Measurements from ENCODE around the gene HMG20A.

DNA sequence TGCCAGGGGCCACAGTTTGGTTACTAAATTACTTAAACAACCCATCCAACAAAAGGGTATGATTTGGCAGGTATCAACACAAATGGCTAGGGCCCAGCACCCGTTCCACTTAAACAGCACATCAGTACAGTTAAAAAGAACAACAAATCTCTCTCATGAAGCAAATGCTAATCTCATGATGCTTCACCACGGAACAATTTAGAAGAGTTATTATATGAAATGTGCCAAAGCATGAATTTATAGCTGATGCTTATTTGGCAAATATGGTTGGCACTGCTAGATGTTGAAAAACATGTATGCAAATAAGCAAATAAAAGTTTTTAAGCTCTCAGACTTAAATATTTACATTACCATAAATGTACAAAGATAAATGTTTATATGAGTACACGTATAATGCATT is 3.1 kb upstream of the HMG20A start:
- TF ChIP-seq, protein P1, sequence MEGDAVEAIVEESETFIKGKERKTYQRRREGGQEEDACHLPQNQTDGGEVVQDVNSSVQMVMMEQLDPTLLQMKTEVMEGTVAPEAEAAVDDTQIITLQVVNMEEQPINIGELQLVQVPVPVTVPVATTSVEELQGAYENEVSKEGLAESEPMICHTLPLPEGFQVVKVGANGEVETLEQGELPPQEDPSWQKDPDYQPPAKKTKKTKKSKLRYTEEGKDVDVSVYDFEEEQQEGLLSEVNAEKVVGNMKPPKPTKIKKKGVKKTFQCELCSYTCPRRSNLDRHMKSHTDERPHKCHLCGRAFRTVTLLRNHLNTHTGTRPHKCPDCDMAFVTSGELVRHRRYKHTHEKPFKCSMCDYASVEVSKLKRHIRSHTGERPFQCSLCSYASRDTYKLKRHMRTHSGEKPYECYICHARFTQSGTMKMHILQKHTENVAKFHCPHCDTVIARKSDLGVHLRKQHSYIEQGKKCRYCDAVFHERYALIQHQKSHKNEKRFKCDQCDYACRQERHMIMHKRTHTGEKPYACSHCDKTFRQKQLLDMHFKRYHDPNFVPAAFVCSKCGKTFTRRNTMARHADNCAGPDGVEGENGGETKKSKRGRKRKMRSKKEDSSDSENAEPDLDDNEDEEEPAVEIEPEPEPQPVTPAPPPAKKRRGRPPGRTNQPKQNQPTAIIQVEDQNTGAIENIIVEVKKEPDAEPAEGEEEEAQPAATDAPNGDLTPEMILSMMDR (IDR thresholded peaks at IDR 0.05), result no peak
- TF ChIP-seq, protein P2, sequence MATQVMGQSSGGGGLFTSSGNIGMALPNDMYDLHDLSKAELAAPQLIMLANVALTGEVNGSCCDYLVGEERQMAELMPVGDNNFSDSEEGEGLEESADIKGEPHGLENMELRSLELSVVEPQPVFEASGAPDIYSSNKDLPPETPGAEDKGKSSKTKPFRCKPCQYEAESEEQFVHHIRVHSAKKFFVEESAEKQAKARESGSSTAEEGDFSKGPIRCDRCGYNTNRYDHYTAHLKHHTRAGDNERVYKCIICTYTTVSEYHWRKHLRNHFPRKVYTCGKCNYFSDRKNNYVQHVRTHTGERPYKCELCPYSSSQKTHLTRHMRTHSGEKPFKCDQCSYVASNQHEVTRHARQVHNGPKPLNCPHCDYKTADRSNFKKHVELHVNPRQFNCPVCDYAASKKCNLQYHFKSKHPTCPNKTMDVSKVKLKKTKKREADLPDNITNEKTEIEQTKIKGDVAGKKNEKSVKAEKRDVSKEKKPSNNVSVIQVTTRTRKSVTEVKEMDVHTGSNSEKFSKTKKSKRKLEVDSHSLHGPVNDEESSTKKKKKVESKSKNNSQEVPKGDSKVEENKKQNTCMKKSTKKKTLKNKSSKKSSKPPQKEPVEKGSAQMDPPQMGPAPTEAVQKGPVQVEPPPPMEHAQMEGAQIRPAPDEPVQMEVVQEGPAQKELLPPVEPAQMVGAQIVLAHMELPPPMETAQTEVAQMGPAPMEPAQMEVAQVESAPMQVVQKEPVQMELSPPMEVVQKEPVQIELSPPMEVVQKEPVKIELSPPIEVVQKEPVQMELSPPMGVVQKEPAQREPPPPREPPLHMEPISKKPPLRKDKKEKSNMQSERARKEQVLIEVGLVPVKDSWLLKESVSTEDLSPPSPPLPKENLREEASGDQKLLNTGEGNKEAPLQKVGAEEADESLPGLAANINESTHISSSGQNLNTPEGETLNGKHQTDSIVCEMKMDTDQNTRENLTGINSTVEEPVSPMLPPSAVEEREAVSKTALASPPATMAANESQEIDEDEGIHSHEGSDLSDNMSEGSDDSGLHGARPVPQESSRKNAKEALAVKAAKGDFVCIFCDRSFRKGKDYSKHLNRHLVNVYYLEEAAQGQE (IDR thresholded peaks at IDR 0.05; ENCODE audit: insufficient read depth in 1 of 2, low read depth in 2 of 2, low read length in 1 of 2), result no peak
- no peak for TF ChIP-seq TCF7L2 (IDR thresholded peaks at IDR 0.05; ENCODE audit: low read depth, low read length)
- TF ChIP-seq POLR2AphosphoS5 (IDR thresholded peaks at IDR 0.05; ENCODE audit: low read depth, low read length), result no peak
- no peak for TF ChIP-seq SIN3A (IDR thresholded peaks at IDR 0.05; ENCODE audit: borderline replicate concordance, insufficient read depth, low read depth, low read length)

Data from Panc1 (cell line).